Measurements from ENCODE around the gene SRL.

SRL gene

DNA sequence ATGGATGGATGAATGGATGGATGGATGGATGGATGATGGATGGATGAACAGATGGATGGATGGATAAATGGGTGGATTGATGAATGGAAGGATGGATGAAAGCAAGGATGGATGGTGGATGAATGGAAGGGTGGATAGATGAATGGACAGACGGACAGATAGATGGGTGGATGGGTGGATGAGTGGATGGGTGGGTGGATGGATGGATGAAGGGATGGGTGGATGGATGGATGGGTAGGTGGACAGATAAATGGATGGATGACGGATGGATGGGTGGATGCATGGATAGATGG is 14.9 kb downstream of the SRL start:
- H3K27me3 Mint-ChIP-seq (ENCODE audit: low read depth, poor library complexity): peaks cover 10% of the 10 kb centered on the region
- TF ChIP-seq, protein P1, sequence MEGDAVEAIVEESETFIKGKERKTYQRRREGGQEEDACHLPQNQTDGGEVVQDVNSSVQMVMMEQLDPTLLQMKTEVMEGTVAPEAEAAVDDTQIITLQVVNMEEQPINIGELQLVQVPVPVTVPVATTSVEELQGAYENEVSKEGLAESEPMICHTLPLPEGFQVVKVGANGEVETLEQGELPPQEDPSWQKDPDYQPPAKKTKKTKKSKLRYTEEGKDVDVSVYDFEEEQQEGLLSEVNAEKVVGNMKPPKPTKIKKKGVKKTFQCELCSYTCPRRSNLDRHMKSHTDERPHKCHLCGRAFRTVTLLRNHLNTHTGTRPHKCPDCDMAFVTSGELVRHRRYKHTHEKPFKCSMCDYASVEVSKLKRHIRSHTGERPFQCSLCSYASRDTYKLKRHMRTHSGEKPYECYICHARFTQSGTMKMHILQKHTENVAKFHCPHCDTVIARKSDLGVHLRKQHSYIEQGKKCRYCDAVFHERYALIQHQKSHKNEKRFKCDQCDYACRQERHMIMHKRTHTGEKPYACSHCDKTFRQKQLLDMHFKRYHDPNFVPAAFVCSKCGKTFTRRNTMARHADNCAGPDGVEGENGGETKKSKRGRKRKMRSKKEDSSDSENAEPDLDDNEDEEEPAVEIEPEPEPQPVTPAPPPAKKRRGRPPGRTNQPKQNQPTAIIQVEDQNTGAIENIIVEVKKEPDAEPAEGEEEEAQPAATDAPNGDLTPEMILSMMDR (IDR thresholded peaks at IDR 0.05): no peak
- peaks cover 3% of the 10 kb centered on the region for H3K4me1 Mint-ChIP-seq
- H3K27ac Mint-ChIP-seq: no peak overlapping the region
- no peaks in the 10 kb centered on the region for H3K36me3 Mint-ChIP-seq (ENCODE audit: low read depth)
- H3K9me3 Mint-ChIP-seq: peaks cover 10% of the 10 kb centered on the region
- no peak for DNase-seq
- no peak overlapping the region for H3K4me3 Mint-ChIP-seq

DNA sequence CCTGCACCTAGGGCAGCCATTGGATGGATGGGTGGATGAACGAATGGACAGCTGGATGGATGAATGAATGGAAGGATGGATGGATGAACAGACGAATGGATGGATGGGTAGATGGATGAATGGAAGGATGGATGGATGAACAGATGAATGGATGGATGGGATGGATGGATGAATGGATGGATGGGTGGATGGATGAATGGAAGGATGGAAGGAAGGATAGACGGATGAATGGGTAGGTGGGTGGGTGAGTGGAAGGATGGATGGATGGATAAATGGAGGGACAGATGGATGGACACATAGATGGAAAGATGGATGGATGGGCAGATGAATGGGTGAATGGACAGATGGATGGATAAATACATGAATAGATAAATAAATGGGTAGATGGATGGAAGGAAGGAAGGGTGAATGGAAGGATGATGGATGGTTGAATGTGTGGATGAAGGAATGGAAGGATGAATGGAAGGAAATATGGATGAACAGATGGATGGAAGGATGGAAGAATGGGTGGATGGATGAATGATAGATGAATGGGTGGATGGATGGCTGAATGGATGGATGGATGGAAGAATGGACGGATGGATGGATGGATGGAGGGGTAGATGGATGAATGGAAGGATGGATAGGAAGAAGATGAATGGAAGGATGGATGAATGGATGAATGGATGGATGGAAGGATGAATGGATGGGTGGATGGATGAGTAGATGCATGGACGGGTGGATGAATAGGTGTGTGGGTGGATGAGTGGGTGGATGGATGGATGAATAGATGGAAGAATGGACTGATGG is 15.4 kb downstream of the SRL start:
- Mint-ChIP-seq H3K27me3 (ENCODE audit: low read depth, poor library complexity) (peaks cover 9% of the 10 kb centered on the region), H3K4me1 (peaks cover 8% of the 10 kb centered on the region), H3K4me3 (no peak overlapping the region), H3K27ac (no peak overlapping the region), H3K36me3 (ENCODE audit: low read depth) (no peaks in the 10 kb centered on the region), H3K9me3 (peaks cover 13% of the 10 kb centered on the region)
- TF ChIP-seq, protein P1 (IDR thresholded peaks at IDR 0.05): no peak
- DNase-seq: no peak

DNA sequence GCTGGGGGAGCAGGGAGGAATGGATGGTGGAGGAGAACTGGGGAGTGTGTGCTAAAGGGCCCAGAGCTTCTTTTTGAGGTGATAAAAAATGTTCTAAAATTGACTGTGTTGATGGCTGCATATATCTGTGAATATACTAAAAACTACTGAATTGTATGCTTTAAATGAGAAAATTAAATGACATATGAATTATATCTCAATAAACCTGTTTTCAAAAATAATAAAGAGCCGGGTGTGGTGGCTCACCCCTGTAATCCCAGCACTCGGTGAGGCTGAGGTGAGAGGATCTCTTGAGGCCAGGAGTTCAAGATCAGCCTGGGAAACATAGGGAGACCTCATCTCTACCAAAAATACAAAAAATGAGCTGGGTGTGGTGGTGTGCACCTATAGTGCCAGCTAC is 16.8 kb downstream of the SRL start:
- no peak overlapping the region for H3K4me3 Mint-ChIP-seq
- TF ChIP-seq, protein P1 (IDR thresholded peaks at IDR 0.05): no peak
- no peaks in the 10 kb centered on the region for H3K36me3 Mint-ChIP-seq (ENCODE audit: low read depth)
- peaks cover 13% of the 10 kb centered on the region for H3K9me3 Mint-ChIP-seq
- peaks cover 6% of the 10 kb centered on the region for H3K27me3 Mint-ChIP-seq (ENCODE audit: low read depth, poor library complexity)
- DNase-seq: no peak
- peaks cover 18% of the 10 kb centered on the region for H3K4me1 Mint-ChIP-seq
- H3K27ac Mint-ChIP-seq: no peak overlapping the region

DNA sequence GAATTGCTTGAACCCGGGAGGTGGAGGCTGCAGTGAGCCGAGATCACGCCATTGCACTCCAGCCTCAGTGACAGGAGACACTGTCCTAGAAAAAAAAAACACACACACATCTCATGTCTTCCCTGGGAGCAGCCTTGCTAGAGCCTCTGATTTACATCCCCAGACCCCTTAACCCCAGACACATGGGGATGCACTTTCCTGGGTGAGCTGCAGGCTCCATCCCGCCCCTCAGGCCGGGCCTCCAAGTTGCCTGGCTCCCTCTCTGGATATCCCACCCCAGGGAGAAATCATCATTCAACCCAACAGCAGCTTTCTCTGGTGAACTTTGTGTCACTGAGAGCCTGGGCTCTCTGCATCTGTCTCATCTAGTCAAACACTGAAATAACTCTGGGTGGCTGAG is 21.5 kb downstream of the SRL start:
- Mint-ChIP-seq H3K36me3 (ENCODE audit: low read depth) (no peaks in the 10 kb centered on the region), H3K4me1 (peaks cover 57% of the 10 kb centered on the region), H3K9me3 (peaks cover 4% of the 10 kb centered on the region), H3K4me3 (no peak overlapping the region), H3K27ac (no peak overlapping the region), H3K27me3 (ENCODE audit: low read depth, poor library complexity) (peaks cover 14% of the 10 kb centered on the region)
- DNase-seq: no peak
- TF ChIP-seq, protein P1 (IDR thresholded peaks at IDR 0.05): no peak

DNA sequence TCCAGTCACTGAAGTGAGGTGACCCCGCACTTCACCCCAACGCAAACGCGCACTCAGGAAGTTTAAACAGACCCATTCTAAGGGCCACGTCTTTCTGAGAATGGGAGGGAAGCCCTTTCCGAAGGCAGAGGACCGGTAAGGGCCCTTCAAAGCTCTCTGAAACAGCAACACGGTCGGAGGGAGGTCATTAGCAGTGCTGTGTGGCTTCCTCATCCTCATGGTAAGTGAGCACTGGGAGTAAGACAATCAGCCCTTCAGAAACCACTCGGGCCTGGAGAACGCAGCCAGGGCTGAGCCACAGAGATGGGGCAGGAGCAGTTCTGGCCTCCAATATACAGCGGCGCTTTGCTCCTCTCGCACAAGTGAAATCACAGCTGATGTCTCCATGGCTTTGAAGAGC is 23.7 kb downstream of the SRL start:
- peak overlapping the region; percentile 23 for H3K4me3 Mint-ChIP-seq
- H3K4me1 Mint-ChIP-seq: peaks cover 66% of the 10 kb centered on the region
- peak overlapping the region; percentile 89 for H3K27ac Mint-ChIP-seq
- TF ChIP-seq, protein P1 (IDR thresholded peaks at IDR 0.05): no peak
- peaks cover 12% of the 10 kb centered on the region for H3K27me3 Mint-ChIP-seq (ENCODE audit: low read depth, poor library complexity)
- no peaks in the 10 kb centered on the region for H3K36me3 Mint-ChIP-seq (ENCODE audit: low read depth)
- H3K9me3 Mint-ChIP-seq: peaks cover 4% of the 10 kb centered on the region
- no peak for DNase-seq
